ENCODE results near the gene ZBTB46. TPM values are rescaled to one million over a fixed set of nuclear protein-coding genes. Genes with fewer than 3 reads are reported as not detected.

Gene ZBTB46
- total RNA-seq, 5 donors from 2014 or later (not counting 1 experiment from before 2014, with no cell fraction given) = 0.20 to 0.95 (median 0.30) TPM

DNA sequence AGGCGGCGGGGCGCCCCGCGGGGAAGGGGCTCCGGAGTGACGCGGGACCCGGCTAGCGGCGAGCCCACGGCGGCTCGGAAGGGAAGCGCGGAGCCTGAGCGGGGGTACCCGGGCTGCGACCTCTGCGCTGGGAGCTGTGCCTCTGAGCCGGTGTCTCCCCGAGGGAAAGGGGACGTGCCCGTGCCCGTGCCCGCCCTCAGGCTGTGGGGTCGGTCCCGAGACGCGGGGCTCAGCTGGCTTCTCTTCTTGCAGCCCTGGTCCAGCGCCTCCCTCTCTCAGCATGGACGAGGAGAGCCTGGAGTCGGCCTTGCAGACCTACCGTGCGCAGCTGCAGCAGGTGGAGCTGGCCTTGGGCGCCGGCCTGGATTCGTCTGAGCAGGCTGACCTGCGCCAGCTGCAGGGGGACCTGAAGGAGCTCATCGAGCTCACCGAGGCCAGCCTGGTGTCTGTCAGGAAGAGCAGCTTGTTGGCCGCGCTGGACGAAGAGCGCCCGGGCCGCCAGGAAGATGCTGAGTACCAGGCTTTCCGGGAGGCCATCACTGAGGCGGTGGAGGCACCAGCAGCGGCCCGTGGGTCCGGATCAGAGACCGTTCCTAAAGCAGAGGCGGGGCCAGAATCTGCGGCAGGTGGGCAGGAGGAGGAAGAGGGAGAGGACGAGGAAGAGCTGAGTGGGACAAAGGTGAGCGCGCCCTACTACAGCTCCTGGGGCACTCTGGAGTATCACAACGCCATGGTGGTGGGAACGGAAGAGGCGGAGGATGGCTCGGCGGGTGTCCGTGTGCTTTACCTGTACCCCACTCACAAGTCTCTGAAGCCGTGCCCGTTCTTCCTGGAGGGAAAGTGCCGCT is 122.5 kb downstream of the ZBTB46 start:
- peak overlapping the region; percentile 70 to 82 for H3K4me3 ChIP-seq (ENCODE audit: control insufficient read depth in 1 of 2, extremely low read depth in 1 of 2, low read length in 1 of 2)
- no peaks in the 10 kb centered on the region for H3K27me3 ChIP-seq (replicated peaks in 1 of 2; ENCODE audit: control insufficient read depth in 2 of 2, extremely low read depth in 1 of 2, insufficient read depth in 2 of 2, low read length in 1 of 2)
- peaks cover 21 to 54% of the 10 kb centered on the region in 2 donors for H3K36me3 ChIP-seq (ENCODE audit: control insufficient read depth in 2 of 2, extremely low read depth in 1 of 2, insufficient read depth in 1 of 2, low read length in 1 of 2)
- Mint-ChIP-seq H3K4me1 (peaks cover 46 to 54% (median 51%) of the 10 kb centered on the region in 3 donors), H3K9me3 (no peaks in the 10 kb centered on the region), H3K36me3 (peaks cover 33% of the 10 kb centered on the region), H3K27me3 (no peaks in the 10 kb centered on the region), H3K4me3 (peak overlapping the region; percentile 77 to 88 (median 78)), H3K27ac (peak overlapping the region; percentile 46 to 66)
- ChIA-PET POLR2A (interaction anchor here (0.6 to 1.0 kb wide), 4 partner anchors 27 to 488 kb away, joined by 3 read pairs; partner anchors contain the start of genes HELZ2 (in 1 of the 2) and LIME1 (in 1 of the 2)), CTCF (interaction anchor here (0.5 to 1.6 kb wide), 6 partner anchors 11 to 171 kb away, joined by 3 to 20 read pairs (median 6); partner anchors contain the start of genes LIME1 (in 1 of the 2), PTK6 (in 1 of the 2) and TPD52L2 (in 1 of the 2))
- DNase-seq (peak in 2 of 35 experiments; percentile 15 to 32), ATAC-seq (replicated peaks in 1 of 4) (peak in 3 of 4 experiments; percentile 2 to 9 (median 2))
- WGBS (ENCODE audit: insufficient coverage) = 23% methylated on average over 65 of the region's 67 CpGs
- peaks cover 13 to 51% of the 10 kb centered on the region in 2 experiments for H3K4me1 ChIP-seq (ENCODE audit: control insufficient read depth in 1 of 2, extremely low read depth in 1 of 2, insufficient read depth in 2 of 2, low read length in 2 of 2)
- no peaks in the 10 kb centered on the region for H3K9me3 ChIP-seq
- peak overlapping the region; percentile 2 for H3K27ac ChIP-seq (ENCODE audit: low read length)

DNA sequence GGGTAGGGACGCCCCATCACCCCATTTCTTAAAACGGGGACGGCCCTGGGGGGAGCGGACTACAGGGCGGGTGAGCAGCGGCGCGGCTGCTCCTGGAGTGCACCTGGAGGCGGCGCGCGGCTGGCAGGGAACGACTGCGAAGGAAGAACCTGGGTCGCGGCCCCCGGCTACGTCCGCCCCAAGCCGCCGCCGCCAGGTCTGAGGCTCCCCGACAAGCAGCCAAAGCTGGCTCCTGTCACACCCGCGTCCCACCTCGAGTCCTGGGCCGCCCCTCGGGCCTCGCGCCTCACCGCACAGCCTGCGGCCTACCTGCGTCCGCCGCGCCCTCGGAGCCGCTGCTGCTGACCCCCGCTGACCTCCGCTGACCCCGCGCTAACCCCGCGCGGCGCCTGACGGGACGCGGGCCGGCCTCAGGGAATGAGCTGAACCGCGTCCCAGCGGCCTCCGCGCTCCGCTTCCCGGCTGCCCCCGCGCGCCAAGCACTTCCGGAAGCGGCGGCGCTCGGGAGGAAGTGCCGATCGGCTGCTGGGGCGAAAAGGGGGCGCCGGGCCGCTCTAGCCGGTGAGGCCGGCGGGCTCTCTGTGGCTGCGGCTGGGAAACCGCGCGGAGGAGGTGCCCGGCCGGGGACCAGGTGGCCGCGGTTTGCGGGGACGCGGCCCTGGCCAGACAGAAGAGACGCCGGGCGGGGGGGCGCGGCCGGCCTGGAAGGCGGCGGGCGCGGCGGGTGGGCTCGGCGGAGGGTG is 123.3 kb downstream of the ZBTB46 start, which contains the start of the genes ARFRP1 and ZGPAT:
Gene ARFRP1 (minus strand): TSS at position 419 of the 743 bp plus-strand sequence. CDS start 885 bp downstream, outside the sequence.
Gene ZGPAT (plus strand): TSS at position 482 of the 743 bp plus-strand sequence. CDS start 542 bp downstream, outside the sequence.
- peaks cover 13 to 51% of the 10 kb centered on the region in 2 experiments for H3K4me1 ChIP-seq (ENCODE audit: control insufficient read depth in 1 of 2, extremely low read depth in 1 of 2, insufficient read depth in 2 of 2, low read length in 2 of 2)
- ATAC-seq (replicated peaks in 1 of 4) = peak; percentile 87 to 92 (median 92)
- H3K36me3 ChIP-seq (ENCODE audit: control insufficient read depth in 2 of 2, extremely low read depth in 1 of 2, insufficient read depth in 1 of 2, low read length in 1 of 2) = peaks cover 23 to 54% of the 10 kb centered on the region in 2 donors
- ChIA-PET CTCF (interaction anchor here in 1 of 2 donors (0.6 to 1.6 kb wide), 6 partner anchors 29 to 170 kb away, joined by 3 to 20 read pairs (median 7); partner anchors contain the start of genes LIME1, PTK6, RTEL1 and TPD52L2), POLR2A (interaction anchor here in 1 of 2 donors (0.6 to 1.0 kb wide), 3 partner anchors 28 to 358 kb away, joined by 3 read pairs; partner anchors contain the start of genes HELZ2 and LIME1)
- Mint-ChIP-seq H3K4me1 (peaks cover 45 to 54% (median 47%) of the 10 kb centered on the region in 3 donors), H3K27me3 (no peaks in the 10 kb centered on the region), H3K4me3 (peak within 1 kb of the TSS; percentile 86 to 88 (median 87)), H3K27ac (peak within 1 kb of the TSS; percentile 66 to 84), H3K36me3 (peaks cover 31% of the 10 kb centered on the region), H3K9me3 (no peaks in the 10 kb centered on the region)
- peak within 1 kb of the TSS; percentile 70 to 82 for H3K4me3 ChIP-seq (ENCODE audit: control insufficient read depth in 1 of 2, extremely low read depth in 1 of 2, low read length in 1 of 2)
- H3K9me3 ChIP-seq = no peaks in the 10 kb centered on the region
- DNase-seq = peak; percentile 69 to 93 (median 77)
- H3K27ac ChIP-seq (ENCODE audit: low read length) = peak within 1 kb of the TSS; percentile 55
- WGBS (ENCODE audit: insufficient coverage) = under 1% methylated on average over 97 of the region's 98 CpGs
- H3K27me3 ChIP-seq (replicated peaks in 1 of 2; ENCODE audit: control insufficient read depth in 2 of 2, extremely low read depth in 1 of 2, insufficient read depth in 2 of 2, low read length in 1 of 2) = no peaks in the 10 kb centered on the region

DNA sequence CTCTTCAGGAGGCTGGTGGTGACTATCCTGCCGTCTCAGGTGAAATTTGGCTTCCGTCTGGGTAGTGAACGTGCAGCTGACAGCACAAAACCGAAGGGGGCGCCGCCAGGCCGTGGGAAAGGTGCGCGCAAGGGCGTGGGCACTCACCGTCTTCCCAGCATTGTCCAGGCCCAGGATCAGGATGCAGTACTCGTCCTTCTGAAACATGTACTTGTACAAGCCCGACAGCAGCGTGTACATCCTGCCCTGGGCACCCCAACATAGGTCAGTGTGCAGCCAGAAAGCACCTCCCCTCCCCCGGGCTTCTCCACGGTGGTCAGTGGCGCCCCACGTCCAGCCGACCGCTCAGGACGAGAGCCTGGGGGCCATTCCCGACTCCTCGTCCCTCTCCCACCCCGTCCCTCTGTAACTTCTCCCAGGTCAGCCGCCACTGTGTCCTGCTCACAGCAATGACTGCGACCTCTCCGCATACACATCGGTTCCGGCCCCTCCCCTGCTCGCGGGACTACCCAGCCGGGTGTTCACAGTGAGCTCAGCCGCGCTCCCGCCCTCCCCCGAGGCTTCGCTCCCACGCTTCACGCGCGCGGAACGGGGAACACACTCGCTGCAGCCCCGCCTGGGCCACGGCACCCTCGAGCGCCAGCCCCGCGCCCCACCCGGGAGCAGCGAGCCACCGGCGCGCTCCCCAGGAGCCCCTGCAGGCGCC is 124.1 kb downstream of the ZBTB46 start:
- Histone ChIP-seq H3K27me3 (replicated peaks in 1 of 2; ENCODE audit: control insufficient read depth in 2 of 2, extremely low read depth in 1 of 2, insufficient read depth in 2 of 2, low read length in 1 of 2) (no peaks in the 10 kb centered on the region), H3K9me3 (no peaks in the 10 kb centered on the region), H3K4me1 (ENCODE audit: control insufficient read depth in 1 of 2, extremely low read depth in 1 of 2, insufficient read depth in 2 of 2, low read length in 2 of 2) (peaks cover 13 to 53% of the 10 kb centered on the region in 2 experiments), H3K27ac (ENCODE audit: low read length) (peak overlapping the region; percentile 55), H3K36me3 (ENCODE audit: control insufficient read depth in 2 of 2, extremely low read depth in 1 of 2, insufficient read depth in 1 of 2, low read length in 1 of 2) (peaks cover 25 to 50% of the 10 kb centered on the region in 2 donors), H3K4me3 (ENCODE audit: control insufficient read depth in 1 of 2, extremely low read depth in 1 of 2, low read length in 1 of 2) (peak overlapping the region; percentile 70 to 80)
- under 1% methylated on average over 56 of the region's 56 CpGs for WGBS (ENCODE audit: insufficient coverage)
- DNase-seq (peak in 34 of 35 experiments; percentile 41 to 79 (median 61)), ATAC-seq (replicated peaks in 1 of 4) (peak; percentile 51 to 66 (median 56))
- ChIA-PET POLR2A (interaction anchor here in 1 of 2 donors (1.0 kb wide), 1 partner anchor 29 kb away, joined by 3 read pairs; the partner anchor contains the start of gene LIME1), CTCF (interaction anchor here in 1 of 2 donors (1.1 to 1.6 kb wide), 4 partner anchors 30 to 169 kb away, joined by 3 to 20 read pairs (median 9); partner anchors contain the start of genes LIME1, PTK6 and RTEL1)
- Mint-ChIP-seq H3K36me3 (peaks cover 23% of the 10 kb centered on the region), H3K27ac (peak overlapping the region; percentile 56 to 84), H3K27me3 (no peaks in the 10 kb centered on the region), H3K4me1 (peaks cover 38 to 52% (median 40%) of the 10 kb centered on the region in 3 donors), H3K9me3 (no peaks in the 10 kb centered on the region), H3K4me3 (peak overlapping the region; percentile 86 to 88 (median 87))

DNA sequence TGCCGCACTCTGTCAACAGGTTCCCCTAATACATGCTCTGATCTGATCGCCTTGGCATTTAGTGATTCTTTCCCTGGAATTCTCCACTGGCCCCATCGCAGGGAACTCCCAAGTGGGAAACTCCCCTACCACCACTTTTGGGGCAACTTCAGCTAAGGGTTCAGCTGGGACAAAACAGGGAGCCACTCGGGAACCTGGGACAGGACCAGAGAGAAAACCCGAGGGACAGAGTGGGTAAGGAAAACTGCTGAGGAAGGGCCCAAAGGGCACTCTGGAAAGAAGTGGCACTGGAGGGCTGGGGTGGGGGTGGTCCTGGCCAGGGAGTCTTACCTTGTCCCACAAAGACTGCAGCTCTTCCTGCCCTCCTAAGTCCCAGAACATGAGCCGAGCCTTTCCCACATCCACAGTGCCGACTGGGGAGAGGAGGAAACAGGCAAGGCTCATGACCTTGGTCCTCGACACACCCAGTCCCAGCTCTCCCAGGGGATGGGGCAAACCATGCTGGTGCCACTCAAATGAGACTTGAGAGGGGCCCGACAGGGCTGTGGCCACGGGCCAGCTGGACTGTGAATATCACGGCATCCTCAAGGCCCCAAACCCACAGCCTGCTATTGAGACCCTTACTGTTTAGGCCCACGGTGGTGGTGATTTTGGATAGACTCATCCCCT is 124.9 kb downstream of the ZBTB46 start:
- ATAC-seq (replicated peaks in 1 of 4) (no peak), DNase-seq (no peak)
- H3K27ac ChIP-seq (ENCODE audit: low read length) = peak overlapping the region; percentile 55
- Mint-ChIP-seq H3K27ac (peak overlapping the region; percentile 56 to 84), H3K9me3 (no peaks in the 10 kb centered on the region), H3K36me3 (peaks cover 20% of the 10 kb centered on the region), H3K27me3 (no peaks in the 10 kb centered on the region), H3K4me1 (peaks cover 31 to 50% (median 35%) of the 10 kb centered on the region in 3 donors), H3K4me3 (peak overlapping the region; percentile 86 to 88 (median 87))
- peaks cover 13 to 56% of the 10 kb centered on the region in 2 experiments for H3K4me1 ChIP-seq (ENCODE audit: control insufficient read depth in 1 of 2, extremely low read depth in 1 of 2, insufficient read depth in 2 of 2, low read length in 2 of 2)
- no peak overlapping the region for H3K4me3 ChIP-seq (ENCODE audit: control insufficient read depth in 1 of 2, extremely low read depth in 1 of 2, low read length in 1 of 2)
- H3K36me3 ChIP-seq (ENCODE audit: control insufficient read depth in 2 of 2, extremely low read depth in 1 of 2, insufficient read depth in 1 of 2, low read length in 1 of 2) = peaks cover 22 to 42% of the 10 kb centered on the region in 2 donors
- CTCF ChIA-PET = interaction anchor here in 1 of 2 donors (0.7 to 1.1 kb wide), 2 partner anchors 74 to 351 kb away, joined by 3 read pairs; no protein-coding TSS in a partner anchor
- H3K9me3 ChIP-seq = no peaks in the 10 kb centered on the region
- no peaks in the 10 kb centered on the region for H3K27me3 ChIP-seq (replicated peaks in 1 of 2; ENCODE audit: control insufficient read depth in 2 of 2, extremely low read depth in 1 of 2, insufficient read depth in 2 of 2, low read length in 1 of 2)
- POLR2A ChIA-PET = no interaction called here
- WGBS (ENCODE audit: insufficient coverage) = 95% methylated on average over 4 of the region's 12 CpGs
